HG03558 (cell line): ENCODE measurements around the gene TRAK2.
"Not testable (repeated sequence)": the region's sequence is repeated elsewhere in the genome, so short reads cannot be mapped to it uniquely, and the experiment has no call there.

Experiments
- ATAC-seq: cut with Tn5 transposase; IDR thresholded peaks from one replicate; pipeline ENCODE4 v1.9.1; 2021; ENCODE audit warnings: moderate number of reproducible peaks; ENCODE audit not compliant: unreplicated experiment; ENCODE audit errors: extremely low read depth

Gene TRAK2, protein sequence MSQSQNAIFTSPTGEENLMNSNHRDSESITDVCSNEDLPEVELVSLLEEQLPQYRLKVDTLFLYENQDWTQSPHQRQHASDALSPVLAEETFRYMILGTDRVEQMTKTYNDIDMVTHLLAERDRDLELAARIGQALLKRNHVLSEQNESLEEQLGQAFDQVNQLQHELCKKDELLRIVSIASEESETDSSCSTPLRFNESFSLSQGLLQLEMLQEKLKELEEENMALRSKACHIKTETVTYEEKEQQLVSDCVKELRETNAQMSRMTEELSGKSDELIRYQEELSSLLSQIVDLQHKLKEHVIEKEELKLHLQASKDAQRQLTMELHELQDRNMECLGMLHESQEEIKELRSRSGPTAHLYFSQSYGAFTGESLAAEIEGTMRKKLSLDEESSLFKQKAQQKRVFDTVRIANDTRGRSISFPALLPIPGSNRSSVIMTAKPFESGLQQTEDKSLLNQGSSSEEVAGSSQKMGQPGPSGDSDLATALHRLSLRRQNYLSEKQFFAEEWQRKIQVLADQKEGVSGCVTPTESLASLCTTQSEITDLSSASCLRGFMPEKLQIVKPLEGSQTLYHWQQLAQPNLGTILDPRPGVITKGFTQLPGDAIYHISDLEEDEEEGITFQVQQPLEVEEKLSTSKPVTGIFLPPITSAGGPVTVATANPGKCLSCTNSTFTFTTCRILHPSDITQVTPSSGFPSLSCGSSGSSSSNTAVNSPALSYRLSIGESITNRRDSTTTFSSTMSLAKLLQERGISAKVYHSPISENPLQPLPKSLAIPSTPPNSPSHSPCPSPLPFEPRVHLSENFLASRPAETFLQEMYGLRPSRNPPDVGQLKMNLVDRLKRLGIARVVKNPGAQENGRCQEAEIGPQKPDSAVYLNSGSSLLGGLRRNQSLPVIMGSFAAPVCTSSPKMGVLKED

DNA sequence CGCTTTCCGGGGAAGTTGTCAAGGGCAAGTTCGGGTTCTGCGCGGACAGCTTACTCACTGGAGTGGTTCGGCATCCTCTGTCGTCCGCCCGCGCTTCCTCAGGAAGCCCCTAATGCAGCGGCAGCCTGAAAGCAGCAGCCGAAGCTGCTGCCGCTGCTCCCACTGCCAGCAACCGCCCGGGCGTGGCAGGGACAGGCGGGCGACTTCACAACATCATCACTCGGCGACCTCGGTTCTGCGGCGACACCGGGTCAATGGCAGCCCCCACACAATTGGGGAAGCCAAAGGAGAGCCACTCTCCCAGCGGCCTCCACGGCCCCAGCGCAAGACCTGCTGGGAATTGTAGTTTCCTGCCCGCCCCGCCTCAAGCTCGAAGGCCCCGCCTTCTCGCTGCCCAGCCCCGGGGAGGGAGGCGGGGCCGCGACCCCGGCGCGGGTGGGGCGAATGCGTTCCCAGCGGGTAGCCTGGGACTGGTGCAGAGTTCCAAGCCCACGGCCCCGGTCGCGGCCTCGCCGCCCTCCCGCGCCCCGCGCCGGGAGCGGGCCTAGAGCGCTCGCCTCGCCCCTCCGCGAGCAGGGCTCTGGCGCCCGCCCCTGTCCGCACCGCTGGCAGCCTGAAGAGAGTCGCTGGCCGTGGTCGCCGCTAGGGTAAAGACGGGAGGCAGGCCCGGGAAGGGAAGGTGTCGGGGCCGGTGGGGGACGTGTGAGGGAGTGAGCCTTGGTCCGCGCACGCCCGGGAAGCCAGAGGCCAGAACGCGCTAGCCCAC, at the start of gene TRAK2, which contains the start of gene STRADB:
Gene TRAK2 (minus strand): TSS at position 167 of the 766 bp plus-strand sequence. CDS start 30,951 bp downstream, outside the sequence.
Gene STRADB (plus strand): TSS at position 449 of the 766 bp plus-strand sequence. CDS start 3,101 bp downstream, outside the sequence.
- ATAC-seq, result peak; percentile 90

DNA sequence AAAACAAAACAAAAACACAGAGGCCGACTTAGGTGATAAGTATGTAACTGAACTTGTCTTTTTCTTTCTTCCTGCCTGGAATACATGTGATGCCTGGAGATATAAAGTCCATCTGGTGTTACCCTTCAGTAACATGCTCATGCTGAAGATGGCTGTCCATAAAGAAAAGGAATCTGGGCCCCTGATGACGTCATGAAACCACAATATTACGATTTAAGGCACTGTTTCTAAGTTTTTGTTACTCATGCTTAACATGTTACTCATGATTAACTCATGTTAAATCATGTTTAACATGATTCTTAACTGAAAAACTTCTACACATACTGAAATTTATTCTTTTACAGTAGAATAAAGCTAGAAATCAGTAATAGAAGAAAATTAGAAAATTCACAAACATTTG, 49.3 kb upstream of the TRAK2 start:
- no peak for ATAC-seq

GRCh38 chr2:201496785-201497184, 45.5 kb upstream of the TRAK2 start:
- ATAC-seq, result no peak

DNA sequence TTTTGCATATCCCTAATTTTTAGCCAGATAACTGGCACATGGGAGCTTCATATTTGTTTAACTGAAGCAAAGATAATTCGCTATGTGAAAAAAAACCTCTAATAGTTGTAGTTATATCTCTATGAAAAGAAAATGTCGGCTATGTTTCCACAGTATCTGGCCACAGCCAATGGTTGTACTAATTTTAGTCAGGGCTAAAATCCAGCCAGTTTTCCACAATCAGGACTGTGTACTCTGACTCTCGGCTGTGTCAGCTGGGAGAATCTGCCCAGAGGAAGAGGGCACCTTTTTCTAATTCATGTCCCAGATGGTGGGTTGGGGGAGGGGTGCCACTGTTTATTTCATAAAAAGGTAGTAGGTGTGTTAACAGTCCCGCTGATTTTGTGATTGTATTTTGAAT, 39.0 kb upstream of the TRAK2 start:
- ATAC-seq, result no peak

GRCh38 chr2:201484805-201485204, 33.5 kb upstream of the TRAK2 start:
- no peak for ATAC-seq

- not testable (repeated sequence) for ATAC-seq
These were observed 32.5 kb upstream of the TRAK2 start for GRCh38 chr2:201483758-201484157.

DNA sequence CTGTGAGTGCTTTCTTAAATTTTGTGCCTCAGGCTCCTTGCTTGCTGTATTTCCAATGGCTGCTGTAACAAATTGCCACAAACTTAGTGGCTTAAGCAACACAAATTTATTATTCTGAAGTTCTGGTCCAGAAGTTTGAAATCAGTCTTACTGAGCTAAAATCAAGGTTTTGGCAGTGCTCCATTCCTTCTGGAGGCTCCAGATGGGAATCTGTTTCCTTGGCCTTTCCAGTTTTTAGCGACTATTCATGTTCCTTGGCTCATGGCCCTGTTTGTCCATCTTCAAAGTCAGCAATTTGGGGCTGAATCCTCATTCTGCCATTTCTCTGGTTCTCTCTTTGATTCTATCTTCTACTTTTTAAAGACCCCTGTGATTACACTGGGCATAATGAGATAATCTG, 32.1 kb upstream of the TRAK2 start:
- ATAC-seq, result no peak

DNA sequence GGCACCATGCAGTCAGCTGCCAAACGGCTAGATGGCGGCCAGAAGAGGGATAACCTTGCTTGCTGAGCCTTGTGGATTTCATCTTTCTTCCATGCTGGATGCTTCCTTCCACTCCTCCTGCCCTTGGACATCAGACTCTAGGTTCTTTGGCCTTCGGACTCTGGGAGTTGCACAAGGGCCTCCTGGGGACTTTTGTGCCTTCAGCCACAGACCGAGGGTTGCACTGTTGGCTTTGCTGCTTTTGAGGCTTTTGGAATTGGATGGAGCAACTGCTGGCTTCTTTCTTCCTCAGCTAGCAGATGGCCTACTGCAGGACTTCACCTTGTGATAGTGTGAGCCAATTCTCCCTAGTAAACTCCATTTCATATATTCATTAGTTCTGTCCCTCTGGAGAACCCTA, 31.3 kb upstream of the TRAK2 start:
- no peak for ATAC-seq

- no peak for ATAC-seq
These were observed 21.2 kb upstream of the TRAK2 start for GRCh38 chr2:201472411-201472810.

- no peak for ATAC-seq
These were observed 20.6 kb upstream of the TRAK2 start for GRCh38 chr2:201471732-201472393.

DNA sequence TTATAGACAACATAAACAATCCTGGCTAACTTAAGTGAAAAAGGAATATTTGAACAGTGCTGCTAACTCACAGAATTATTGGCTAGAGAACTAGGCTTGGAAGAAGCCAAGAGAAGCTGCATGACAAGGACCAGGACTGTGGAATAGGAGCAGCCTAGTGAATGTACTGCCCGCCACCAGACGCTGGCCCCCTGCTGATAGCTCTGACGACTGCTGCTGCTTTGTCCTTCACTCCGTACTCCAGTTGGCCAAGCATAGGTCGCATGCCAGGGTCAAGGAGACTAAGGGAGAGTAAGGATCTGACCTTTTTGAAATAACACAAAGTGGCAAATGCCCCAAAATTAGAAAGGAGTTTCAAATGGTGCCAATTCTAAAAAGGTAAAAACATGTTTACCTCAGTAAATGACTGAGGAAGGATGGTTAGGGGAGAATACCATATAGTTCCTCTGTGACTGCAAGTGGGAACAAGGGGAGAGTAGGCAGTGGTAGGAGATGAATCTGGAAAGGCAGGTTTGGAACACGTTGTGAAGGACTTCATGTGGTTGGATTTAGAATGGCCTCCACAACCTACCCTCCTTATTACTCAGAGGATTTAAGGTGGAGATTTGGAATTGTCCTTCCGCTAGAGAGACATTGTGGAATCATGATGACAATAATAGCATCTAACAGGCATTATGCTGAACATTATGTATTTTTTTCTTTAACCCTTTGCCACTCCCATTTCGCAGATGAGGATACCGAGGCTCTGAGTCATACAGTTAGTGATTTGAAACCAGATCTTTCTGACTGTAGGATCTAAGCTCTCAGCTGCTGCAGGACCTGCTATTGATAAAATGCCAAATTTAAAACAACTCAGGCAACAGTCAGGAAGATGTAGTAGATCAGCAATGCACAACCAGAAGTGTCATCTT, 19.8 kb upstream of the TRAK2 start:
- ATAC-seq, result no peak

- ATAC-seq, result no peak
These were observed 16.4 kb upstream of the TRAK2 start for GRCh38 chr2:201467666-201468065.

GRCh38 chr2:201466050-201466675, 14.9 kb upstream of the TRAK2 start:
- ATAC-seq, result no peak

GRCh38 chr2:201465524-201465971, 14.3 kb upstream of the TRAK2 start:
- ATAC-seq, result no peak

DNA sequence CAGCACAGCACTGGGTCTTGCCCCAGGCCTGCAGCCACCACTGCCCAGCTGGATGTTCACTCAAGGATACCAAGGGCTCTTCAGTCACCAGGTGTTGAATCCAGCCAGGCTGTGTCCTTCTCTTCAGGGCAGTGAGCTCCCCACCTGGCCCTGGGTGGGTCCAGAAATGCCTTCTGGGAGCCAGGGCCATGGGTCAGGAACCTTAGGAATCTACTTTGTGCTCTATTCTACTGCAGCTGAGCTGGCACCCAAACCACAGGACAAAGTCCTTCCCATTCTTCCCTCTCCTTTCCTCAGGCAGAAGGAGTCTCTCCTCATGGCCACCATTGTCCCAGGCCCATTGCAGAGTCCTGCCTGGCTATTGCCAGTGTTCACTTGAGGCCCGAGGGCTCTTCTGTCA, 13.3 kb upstream of the TRAK2 start:
- ATAC-seq, result no peak

GRCh38 chr2:201460532-201460931, 9.3 kb upstream of the TRAK2 start:
- no peak for ATAC-seq

GRCh38 chr2:201458381-201458780, 7.1 kb upstream of the TRAK2 start:
- ATAC-seq, result no peak

DNA sequence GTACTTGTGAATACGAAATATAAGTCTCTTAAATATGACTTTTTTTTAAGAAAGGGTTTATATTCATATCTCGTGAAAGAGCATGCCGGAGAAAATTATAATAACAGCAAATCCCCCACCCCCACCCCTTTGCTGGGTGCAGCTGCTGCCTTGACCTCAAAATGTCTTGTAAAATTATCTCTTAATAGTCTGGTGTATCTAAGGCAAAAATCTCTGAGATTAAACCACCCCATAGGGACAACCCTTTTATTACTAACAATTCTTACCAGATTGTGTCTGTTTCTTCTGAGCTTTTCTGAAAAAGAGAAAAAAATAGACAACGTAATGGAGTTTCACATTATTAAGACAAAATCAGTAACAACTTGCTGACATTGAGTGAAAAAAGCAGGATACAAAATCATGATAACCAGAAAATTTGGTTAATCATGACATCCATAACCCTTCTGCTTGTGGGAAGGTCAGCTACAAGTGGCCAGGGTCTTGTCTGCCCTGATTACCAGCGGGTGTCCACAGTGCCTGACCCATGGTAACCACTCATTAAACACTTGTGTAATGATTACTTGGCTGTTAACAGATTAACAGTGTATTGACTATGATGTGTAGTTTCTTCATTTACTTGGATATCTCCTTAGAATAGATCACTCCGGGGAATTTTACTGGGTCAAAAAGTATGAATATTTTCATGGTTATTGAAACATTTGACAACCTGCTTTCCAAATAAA, 1.8 kb upstream of the TRAK2 start:
- ATAC-seq, result no peak
